ENCODE data around the gene GALNT9. TPM values are rescaled to one million over a fixed set of nuclear protein-coding genes. Genes with fewer than 3 reads are reported as not detected.

The GALNT9 gene
- total and polyA plus RNA-seq, 9 donors, result 0.12 to 21.9 (median 1.3) TPM; not detected in 1

- intact Hi-C loops (cut with DNase I), result no loop called here
- 87 to 89% (median 89%) methylated on average over 29 of the region's 29 CpGs for WGBS, 3 donors
- DNase-seq, result no peak
- no peaks in the 10 kb centered on the region for H3K36me3 ChIP-seq
- H3K4me1 ChIP-seq (ENCODE audit: insufficient read depth), result no peaks in the 10 kb centered on the region
- H3K9me3 ChIP-seq, result no peaks in the 10 kb centered on the region
- H3K27me3 ChIP-seq, result no peaks in the 10 kb centered on the region
- H3K4me3 ChIP-seq, result no peak overlapping the region
- no peak overlapping the region for H3K27ac ChIP-seq
- no peak for TF ChIP-seq EP300 (IDR thresholded peaks at IDR 0.05)
- no peak for TF ChIP-seq POLR2A (IDR thresholded peaks at IDR 0.05)
- TF ChIP-seq CTCF (IDR thresholded peaks at IDR 0.05), result no peak
These were observed 68.7 kb downstream of the GALNT9 start for GRCh38 chr12:132260721-132261120.

GRCh38 chr12:132259872-132260695, 69.3 kb downstream of the GALNT9 start:
- no peaks in the 10 kb centered on the region for H3K4me1 ChIP-seq (ENCODE audit: insufficient read depth)
- H3K9me3 ChIP-seq, result no peaks in the 10 kb centered on the region
- TF ChIP-seq CTCF (IDR thresholded peaks at IDR 0.05) (no peak), EP300 (IDR thresholded peaks at IDR 0.05) (no peak), POLR2A (IDR thresholded peaks at IDR 0.05) (no peak)
- no peaks in the 10 kb centered on the region for H3K36me3 ChIP-seq
- no peaks in the 10 kb centered on the region for H3K27me3 ChIP-seq
- DNase-seq, result no peak
- no peak overlapping the region for H3K27ac ChIP-seq
- intact Hi-C loops (cut with DNase I), result no loop called here
- WGBS, 3 donors, result 78 to 83% (median 78%) methylated on average over 18 to 25 of the region's 25 CpGs
- no peak overlapping the region for H3K4me3 ChIP-seq

GRCh38 chr12:132259364-132259871, 70.0 kb downstream of the GALNT9 start:
- DNase-seq, result no peak
- H3K9me3 ChIP-seq, result no peaks in the 10 kb centered on the region
- TF ChIP-seq CTCF (IDR thresholded peaks at IDR 0.05), result no peak
- TF ChIP-seq POLR2A (IDR thresholded peaks at IDR 0.05), result no peak
- TF ChIP-seq EP300 (IDR thresholded peaks at IDR 0.05), result no peak
- intact Hi-C loops (cut with DNase I), result no loop called here
- 68 to 75% (median 73%) methylated on average over 15 of the region's 15 CpGs for WGBS, 3 donors
- no peaks in the 10 kb centered on the region for H3K27me3 ChIP-seq
- no peaks in the 10 kb centered on the region for H3K4me1 ChIP-seq (ENCODE audit: insufficient read depth)
- no peak overlapping the region for H3K4me3 ChIP-seq
- H3K27ac ChIP-seq, result no peak overlapping the region
- no peaks in the 10 kb centered on the region for H3K36me3 ChIP-seq

GRCh38 chr12:132258543-132258942, 70.8 kb downstream of the GALNT9 start:
- Histone ChIP-seq H3K4me3 (no peak overlapping the region), H3K27ac (no peak overlapping the region), H3K9me3 (no peaks in the 10 kb centered on the region), H3K36me3 (no peaks in the 10 kb centered on the region), H3K27me3 (no peaks in the 10 kb centered on the region), H3K4me1 (ENCODE audit: insufficient read depth) (no peaks in the 10 kb centered on the region)
- DNase-seq, result no peak
- WGBS, 3 donors, result 88 to 92% (median 91%) methylated on average over 17 of the region's 17 CpGs
- no peak for TF ChIP-seq EP300 (IDR thresholded peaks at IDR 0.05)
- TF ChIP-seq POLR2A (IDR thresholded peaks at IDR 0.05), result no peak
- TF ChIP-seq CTCF (IDR thresholded peaks at IDR 0.05), result no peak
- intact Hi-C loops (cut with DNase I), result no loop called here

Data from ovary (tissue), 9 donors.